GM06990 (cell line): Measurements from ENCODE around the gene GFRA1.

ENCODE experiments used
- DNase-seq: peaks from one replicate; pipeline ENCODE4 v3.0.0-alpha.2; 2011; ENCODE audit not compliant: insufficient read length; ENCODE audit errors: extremely low read depth
- H3K27me3 ChIP-seq: replicated peaks from 2 replicates; pipeline ENCODE4 v1.6.0; 2011; ENCODE audit warnings: low read length; ENCODE audit not compliant: control insufficient read depth, insufficient read depth
- H3K36me3 ChIP-seq: 2 replicates; pipeline ENCODE4 v1.5.1; 2011; ENCODE audit warnings: low read length; ENCODE audit not compliant: control insufficient read depth, insufficient read depth
- H3K4me3 ChIP-seq: replicated peaks from 2 replicates; pipeline ENCODE4 v1.5.1; 2011; ENCODE audit warnings: low read depth, mild to moderate bottlenecking, control low read depth, low read length
- CTCF ChIP-seq: IDR thresholded peaks from 2 replicates; pipeline ENCODE4 v1.5.1; 2011; ENCODE audit warnings: low read length, control low read depth, mild to moderate bottlenecking, inconsistent platforms; ENCODE audit not compliant: insufficient read depth, poor library complexity, severe bottlenecking

GFRA1 gene

DNA sequence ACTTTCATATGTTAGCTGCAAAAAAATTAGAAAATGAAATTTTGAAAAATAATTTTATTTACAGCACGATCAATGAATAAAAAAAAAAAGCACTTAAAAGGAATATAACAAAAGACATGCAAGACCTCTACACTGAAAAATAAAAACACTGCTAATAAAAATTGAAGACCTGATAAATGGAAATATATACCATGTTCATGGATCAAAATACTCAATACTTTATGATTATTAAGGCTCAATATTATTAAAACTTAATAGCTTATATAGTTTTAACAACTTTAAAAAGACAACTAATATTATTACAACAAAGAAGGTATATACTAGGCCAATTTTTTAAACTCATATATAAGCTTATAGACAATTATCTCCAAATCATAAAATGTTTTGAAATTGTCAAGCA is 143.0 kb downstream of the GFRA1 start:
- no peak for TF ChIP-seq CTCF
- no peak for DNase-seq
- Histone ChIP-seq H3K27me3 (no peaks in the 10 kb centered on the region), H3K36me3 (no peaks in the 10 kb centered on the region), H3K4me3 (no peak overlapping the region)

- H3K27me3 ChIP-seq = no peaks in the 10 kb centered on the region
- H3K4me3 ChIP-seq = no peak overlapping the region
- no peak for TF ChIP-seq CTCF
- no peaks in the 10 kb centered on the region for H3K36me3 ChIP-seq
- DNase-seq = no peak
These were observed 145.9 kb downstream of the GFRA1 start for GRCh38 chr10:116126954-116127695.

DNA sequence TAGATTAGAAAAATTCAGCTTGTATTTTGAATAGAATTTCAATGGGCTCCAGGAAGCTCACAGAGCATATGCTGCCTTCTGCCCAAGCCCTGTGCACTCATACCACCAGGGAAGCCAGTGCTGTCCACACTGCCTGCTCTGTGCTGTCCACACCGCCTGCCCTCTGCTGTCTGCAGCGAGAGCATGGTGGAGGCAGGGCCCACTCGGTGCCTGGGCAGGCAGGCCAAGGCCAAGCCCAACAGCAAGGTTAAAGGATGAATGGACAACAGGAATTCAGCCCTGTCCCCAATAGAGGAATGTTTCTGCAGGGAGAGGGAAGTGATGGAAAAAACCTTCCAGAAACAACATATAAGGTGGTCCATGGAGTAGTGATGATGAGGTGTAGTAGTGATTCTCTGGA is 146.8 kb downstream of the GFRA1 start:
- Histone ChIP-seq H3K36me3 (no peaks in the 10 kb centered on the region), H3K27me3 (no peaks in the 10 kb centered on the region), H3K4me3 (no peak overlapping the region)
- no peak for DNase-seq
- no peak for TF ChIP-seq CTCF

- no peak for TF ChIP-seq CTCF
- Histone ChIP-seq H3K36me3 (no peaks in the 10 kb centered on the region), H3K4me3 (no peak overlapping the region), H3K27me3 (no peaks in the 10 kb centered on the region)
- DNase-seq = no peak
These were observed 147.8 kb downstream of the GFRA1 start for GRCh38 chr10:116125180-116125579.

GRCh38 chr10:116124777-116125176 is 148.2 kb downstream of the GFRA1 start:
- DNase-seq = no peak
- no peak for TF ChIP-seq CTCF
- H3K36me3 ChIP-seq = no peaks in the 10 kb centered on the region

GRCh38 chr10:116122664-116123063 is 150.3 kb downstream of the GFRA1 start:
- no peak for DNase-seq
- Histone ChIP-seq H3K36me3 (no peaks in the 10 kb centered on the region), H3K27me3 (no peaks in the 10 kb centered on the region), H3K4me3 (no peak overlapping the region)
- no peak for TF ChIP-seq CTCF

More at GRCh38 chr10:116124777-116125176, 148.2 kb downstream of the GFRA1 start:
- Histone ChIP-seq H3K27me3 (no peaks in the 10 kb centered on the region), H3K4me3 (no peak overlapping the region)
